Measurements from ENCODE around the gene BMP6. TPM values are rescaled to one million over a fixed set of nuclear protein-coding genes. Genes with fewer than 3 reads are reported as not detected.

The BMP6 gene
- polyA plus RNA-seq, 1 donor from 2014 or later: 2.4 TPM

GRCh38 chr6:7919871-7920270, 194.0 kb downstream of the BMP6 start:
- Histone ChIP-seq H3K4me2 (ENCODE audit: low read length) (no peak overlapping the region), H4K20me1 (ENCODE audit: insufficient read depth) (no peaks in the 10 kb centered on the region), H3K4me3 (ENCODE audit: low read length) (no peak overlapping the region), H3K9ac (ENCODE audit: low read length) (no peak overlapping the region), H3K79me2 (replicated peaks; ENCODE audit: insufficient read depth, low read length) (no peaks in the 10 kb centered on the region), H3K9me3 (ENCODE audit: low read length) (no peaks in the 10 kb centered on the region), H3K36me3 (ENCODE audit: insufficient read depth, low read length) (no peaks in the 10 kb centered on the region), H2AFZ (ENCODE audit: low read depth, low read length) (no peak overlapping the region), H3F3A (ENCODE audit: insufficient read depth, low read length, poor library complexity, severe bottlenecking) (no peaks in the 10 kb centered on the region), H3K27ac (ENCODE audit: low read length) (no peak overlapping the region), H3K9me2 (ENCODE audit: insufficient read depth, low read length) (no peaks in the 10 kb centered on the region), H3K27me3 (ENCODE audit: insufficient read depth, low read depth, low read length) (no peaks in the 10 kb centered on the region)
- TF ChIP-seq EP300 (conservative IDR thresholded peaks at IDR 0.05; ENCODE audit: poor library complexity, severe bottlenecking): no peak
- TF ChIP-seq SMC3 (conservative IDR thresholded peaks at IDR 0.05; ENCODE audit: poor library complexity): no peak
- TF ChIP-seq TAF1 (IDR thresholded peaks at IDR 0.05; ENCODE audit: low read depth): no peak
- TF ChIP-seq CTCF (IDR thresholded peaks at IDR 0.05; ENCODE audit: poor library complexity, severe bottlenecking): no peak
- TF ChIP-seq MXI1 (conservative IDR thresholded peaks at IDR 0.05; ENCODE audit: poor library complexity, severe bottlenecking): no peak
- no peak for TF ChIP-seq RAD21 (conservative IDR thresholded peaks at IDR 0.05)
- no peak for TF ChIP-seq REST (IDR thresholded peaks at IDR 0.05; ENCODE audit: borderline replicate concordance)
- no peak for TF ChIP-seq EZH2 (IDR thresholded peaks at IDR 0.05; ENCODE audit: borderline replicate concordance, insufficient read depth, low read length, poor library complexity, severe bottlenecking)
- no peak for TF ChIP-seq POLR2AphosphoS5 (IDR thresholded peaks at IDR 0.05)

GRCh38 chr6:7920425-7920824, 194.5 kb downstream of the BMP6 start:
- H3K9me3 ChIP-seq (ENCODE audit: low read length): no peaks in the 10 kb centered on the region
- no peaks in the 10 kb centered on the region for H3K79me2 ChIP-seq (replicated peaks; ENCODE audit: insufficient read depth, low read length)
- no peak overlapping the region for H3K9ac ChIP-seq (ENCODE audit: low read length)
- H4K20me1 ChIP-seq (ENCODE audit: insufficient read depth): no peaks in the 10 kb centered on the region
- no peaks in the 10 kb centered on the region for H3K36me3 ChIP-seq (ENCODE audit: insufficient read depth, low read length)
- H3K27me3 ChIP-seq (ENCODE audit: insufficient read depth, low read depth, low read length): no peaks in the 10 kb centered on the region
- H3K9me2 ChIP-seq (ENCODE audit: insufficient read depth, low read length): no peaks in the 10 kb centered on the region
- no peak overlapping the region for H3K4me3 ChIP-seq (ENCODE audit: low read length)
- no peak for TF ChIP-seq MXI1 (conservative IDR thresholded peaks at IDR 0.05; ENCODE audit: poor library complexity, severe bottlenecking)
- TF ChIP-seq REST (IDR thresholded peaks at IDR 0.05; ENCODE audit: borderline replicate concordance): no peak
- no peak for TF ChIP-seq EZH2 (IDR thresholded peaks at IDR 0.05; ENCODE audit: borderline replicate concordance, insufficient read depth, low read length, poor library complexity, severe bottlenecking)
- TF ChIP-seq EP300 (conservative IDR thresholded peaks at IDR 0.05; ENCODE audit: poor library complexity, severe bottlenecking): no peak
- no peak for TF ChIP-seq RAD21 (conservative IDR thresholded peaks at IDR 0.05)
- no peak overlapping the region for H3K27ac ChIP-seq (ENCODE audit: low read length)
- no peaks in the 10 kb centered on the region for H3F3A ChIP-seq (ENCODE audit: insufficient read depth, low read length, poor library complexity, severe bottlenecking)
- H2AFZ ChIP-seq (ENCODE audit: low read depth, low read length): no peak overlapping the region
- H3K4me2 ChIP-seq (ENCODE audit: low read length): no peak overlapping the region

All from neural cell (in vitro differentiated cells).